Measurements from ENCODE around the gene TYRO3. TPM values are rescaled to one million over a fixed set of nuclear protein-coding genes. Genes with fewer than 3 reads are reported as not detected.

Gene TYRO3
- total and polyA plus RNA-seq, 7 donors = 1.6 to 5.8 (median 4.6) TPM

DNA sequence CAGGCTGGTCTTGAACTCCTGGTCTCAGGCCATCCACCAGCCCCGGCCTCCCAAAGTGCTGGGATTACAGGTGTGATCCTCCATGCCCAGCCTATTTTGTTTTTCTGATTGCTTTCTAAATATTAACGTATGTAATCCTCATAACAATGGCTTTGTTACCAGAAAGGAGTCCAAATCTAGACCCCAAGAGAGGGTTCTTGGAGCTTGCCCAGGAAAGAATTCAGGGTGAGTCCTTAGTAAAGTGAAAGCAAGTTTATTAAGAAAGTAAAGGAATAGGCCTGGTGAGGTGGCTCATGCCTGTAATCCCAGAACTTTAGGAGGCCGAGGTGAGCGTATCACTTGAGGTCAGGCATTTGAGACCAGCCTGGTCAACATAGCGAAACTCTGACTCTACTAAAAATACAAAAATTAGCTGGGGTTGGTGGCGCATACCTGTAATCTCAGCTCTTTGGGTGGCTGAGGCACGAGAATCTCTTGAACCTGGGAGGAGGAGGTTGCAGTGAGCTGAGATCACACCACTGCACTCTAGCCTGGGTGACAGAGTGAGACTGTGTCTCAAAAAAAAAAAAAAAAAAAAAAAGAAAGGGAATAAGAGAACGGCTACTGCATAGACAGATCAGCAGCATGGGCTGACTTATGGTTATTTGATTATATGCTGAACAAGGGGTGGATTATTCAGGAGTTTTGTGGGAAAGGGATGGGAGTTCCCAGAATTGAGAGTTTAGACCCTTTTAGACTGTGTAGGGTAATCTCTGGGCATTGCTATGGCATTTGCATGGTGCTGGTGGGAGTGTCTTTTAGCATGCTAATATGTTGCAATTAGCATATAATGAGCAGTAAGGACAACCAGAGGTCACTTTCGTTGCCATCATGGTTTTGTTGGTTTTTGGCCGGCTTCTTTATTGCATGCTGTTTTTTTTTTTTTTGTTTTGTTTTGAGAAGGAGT lies 36.1 kb downstream of the TYRO3 start:
- intact Hi-C loops (cut with DNase I) = no loop called here
- 76 to 85% (median 83%) methylated on average over 10 of the region's 10 CpGs for WGBS, 3 donors
- H3K36me3 ChIP-seq (ENCODE audit: insufficient read depth in 1 of 2, low read depth in 1 of 2) = no peaks in the 10 kb centered on the region
- TF ChIP-seq, protein P1, sequence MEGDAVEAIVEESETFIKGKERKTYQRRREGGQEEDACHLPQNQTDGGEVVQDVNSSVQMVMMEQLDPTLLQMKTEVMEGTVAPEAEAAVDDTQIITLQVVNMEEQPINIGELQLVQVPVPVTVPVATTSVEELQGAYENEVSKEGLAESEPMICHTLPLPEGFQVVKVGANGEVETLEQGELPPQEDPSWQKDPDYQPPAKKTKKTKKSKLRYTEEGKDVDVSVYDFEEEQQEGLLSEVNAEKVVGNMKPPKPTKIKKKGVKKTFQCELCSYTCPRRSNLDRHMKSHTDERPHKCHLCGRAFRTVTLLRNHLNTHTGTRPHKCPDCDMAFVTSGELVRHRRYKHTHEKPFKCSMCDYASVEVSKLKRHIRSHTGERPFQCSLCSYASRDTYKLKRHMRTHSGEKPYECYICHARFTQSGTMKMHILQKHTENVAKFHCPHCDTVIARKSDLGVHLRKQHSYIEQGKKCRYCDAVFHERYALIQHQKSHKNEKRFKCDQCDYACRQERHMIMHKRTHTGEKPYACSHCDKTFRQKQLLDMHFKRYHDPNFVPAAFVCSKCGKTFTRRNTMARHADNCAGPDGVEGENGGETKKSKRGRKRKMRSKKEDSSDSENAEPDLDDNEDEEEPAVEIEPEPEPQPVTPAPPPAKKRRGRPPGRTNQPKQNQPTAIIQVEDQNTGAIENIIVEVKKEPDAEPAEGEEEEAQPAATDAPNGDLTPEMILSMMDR (IDR thresholded peaks at IDR 0.05) = no peak
- no peaks in the 10 kb centered on the region for H3K27me3 ChIP-seq (ENCODE audit: insufficient read depth in 3 of 3, low read length in 2 of 3)
- ATAC-seq (no peak), DNase-seq (no peak)
- H3K27ac ChIP-seq = no peak overlapping the region
- H3K4me1 ChIP-seq = no peaks in the 10 kb centered on the region
- H3K4me3 ChIP-seq = no peak overlapping the region
- H3K9me3 ChIP-seq = no peaks in the 10 kb centered on the region

DNA sequence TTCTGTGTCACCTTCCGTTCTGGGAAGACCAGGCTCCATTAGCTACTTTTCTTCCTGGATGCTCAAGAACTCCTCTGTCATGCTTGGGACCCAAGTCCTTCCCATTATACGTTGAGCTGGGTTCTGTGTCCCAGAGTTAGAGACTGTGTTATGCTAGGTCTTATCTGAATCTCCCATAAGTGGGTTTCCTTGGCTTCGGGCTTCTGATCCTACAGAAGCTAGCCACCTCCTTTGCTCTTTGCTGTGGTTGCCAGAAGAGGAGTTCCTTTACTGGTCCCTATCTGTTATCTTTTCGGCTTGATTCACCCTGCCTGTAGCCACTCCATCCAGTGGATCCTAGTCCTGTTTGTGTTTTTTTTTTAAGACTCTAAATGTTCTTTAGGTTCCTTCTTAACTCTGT lies 38.0 kb downstream of the TYRO3 start:
- TF ChIP-seq, protein P1 (IDR thresholded peaks at IDR 0.05) = no peak
- no peaks in the 10 kb centered on the region for H3K9me3 ChIP-seq
- no peak overlapping the region for H3K4me3 ChIP-seq
- H3K27ac ChIP-seq = no peak overlapping the region
- 77 to 83% (median 82%) methylated on average over 4 of the region's 4 CpGs for WGBS, 3 donors
- no peak for ATAC-seq
- no peaks in the 10 kb centered on the region for H3K27me3 ChIP-seq (ENCODE audit: insufficient read depth in 3 of 3, low read length in 2 of 3)
- H3K4me1 ChIP-seq = no peaks in the 10 kb centered on the region
- no peaks in the 10 kb centered on the region for H3K36me3 ChIP-seq (ENCODE audit: insufficient read depth in 1 of 2, low read depth in 1 of 2)
- intact Hi-C loops (cut with DNase I) = no loop called here
- DNase-seq = no peak

DNA sequence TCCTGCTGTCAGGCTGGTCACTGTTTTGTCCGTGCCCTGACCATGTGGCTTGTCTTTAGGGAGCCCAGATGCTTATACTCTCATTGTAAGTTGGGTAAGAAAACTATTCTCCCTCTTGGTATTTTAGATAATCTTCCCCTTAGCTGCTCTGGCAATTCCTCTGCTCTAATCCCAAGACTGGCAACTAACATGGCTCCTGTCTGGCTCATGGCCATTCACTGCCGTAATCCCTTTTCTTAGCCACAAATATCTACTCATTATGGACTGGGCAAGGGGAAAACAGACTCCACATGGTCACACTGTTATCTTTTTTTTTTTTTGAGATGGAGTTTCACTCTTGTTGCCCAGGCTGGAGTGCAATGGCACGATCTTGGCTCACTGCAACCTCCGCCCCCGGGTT lies 38.8 kb downstream of the TYRO3 start:
- Histone ChIP-seq H3K4me1 (no peaks in the 10 kb centered on the region), H3K27me3 (ENCODE audit: insufficient read depth in 3 of 3, low read length in 2 of 3) (no peaks in the 10 kb centered on the region), H3K36me3 (ENCODE audit: insufficient read depth in 1 of 2, low read depth in 1 of 2) (no peaks in the 10 kb centered on the region), H3K4me3 (no peak overlapping the region), H3K27ac (no peak overlapping the region), H3K9me3 (no peaks in the 10 kb centered on the region)
- intact Hi-C loops (cut with DNase I) = no loop called here
- TF ChIP-seq, protein P1 (IDR thresholded peaks at IDR 0.05) = no peak
- ATAC-seq (no peak), DNase-seq (no peak)
- WGBS, 3 donors = 82 to 87% (median 83%) methylated on average over 5 of the region's 5 CpGs

DNA sequence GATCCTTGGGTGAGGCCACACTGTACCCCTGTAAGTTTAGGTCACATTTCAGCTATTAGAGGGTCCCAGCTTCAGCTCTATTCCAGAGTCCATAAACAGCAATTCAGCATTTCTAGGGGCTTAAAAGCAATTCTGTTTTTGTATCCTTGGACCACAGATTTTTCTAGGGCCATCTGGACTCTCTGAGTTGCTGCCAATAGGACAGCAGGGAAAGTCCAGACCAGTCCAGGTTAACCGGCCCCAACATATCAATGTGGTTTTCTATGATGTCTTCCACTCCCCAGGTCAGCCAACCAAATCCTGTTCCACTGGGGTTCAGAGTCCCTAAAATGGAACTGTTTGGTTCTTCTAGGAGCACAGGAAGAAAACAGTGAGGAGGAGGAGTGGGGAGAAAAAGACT lies 40.0 kb downstream of the TYRO3 start:
- no peak for ATAC-seq
- H3K4me3 ChIP-seq = no peak overlapping the region
- intact Hi-C loops (cut with DNase I) = no loop called here
- H3K27ac ChIP-seq = no peak overlapping the region
- TF ChIP-seq, protein P1 (IDR thresholded peaks at IDR 0.05) = no peak
- no peaks in the 10 kb centered on the region for H3K27me3 ChIP-seq (ENCODE audit: insufficient read depth in 3 of 3, low read length in 2 of 3)
- 41 to 73% (median 56%) methylated on average over 1 of the region's 1 CpG for WGBS, 3 donors
- H3K9me3 ChIP-seq = no peaks in the 10 kb centered on the region
- H3K36me3 ChIP-seq (ENCODE audit: insufficient read depth in 1 of 2, low read depth in 1 of 2) = no peaks in the 10 kb centered on the region
- H3K4me1 ChIP-seq = peaks cover 2% of the 10 kb centered on the region
- DNase-seq = no peak
